Activated CD4-positive, alpha-beta T cell treated with anti-CD3 and anti-CD28 coated beads, Interleukin-2, amount 10 ng/mL, durations not matched to agents 7 days and 5 days (primary cell): ENCODE data around the gene ACACB. TPM values are rescaled to one million over a fixed set of nuclear protein-coding genes. Genes with fewer than 3 reads are reported as not detected.

Experiments
- CTCF ChIA-PET: fragments of 350-600 bp; sonication (Branson Sonifier 250); formaldehyde crosslinking; loops from one replicate; lab custom pipeline; 2021; ENCODE audit warnings: antibody characterized with exemption; lab: Charles Lee
- POLR2A ChIA-PET: fragments of 350-600 bp; sonication (Branson Sonifier 250); formaldehyde crosslinking; loops from one replicate; lab custom pipeline; 2021; ENCODE audit warnings: antibody characterized with exemption; lab: Charles Lee
- DNase-seq: peaks from one replicate; pipeline ENCODE4 v3.0.0-alpha.2; 2020
- H3K27ac Mint-ChIP-seq: one replicate; pipeline ENCODE4 v1.8.0; 2021; ENCODE audit warnings: mild to moderate bottlenecking, moderate library complexity, mixed read lengths
- H3K27me3 Mint-ChIP-seq: one replicate; pipeline ENCODE4 v1.8.0; 2021; ENCODE audit warnings: mixed read lengths
- H3K36me3 Mint-ChIP-seq: one replicate; pipeline ENCODE4 v1.8.0; 2021; ENCODE audit warnings: low read depth, mixed read lengths
- H3K4me1 Mint-ChIP-seq: one replicate; pipeline ENCODE4 v1.8.0; 2021; ENCODE audit warnings: mixed read lengths
- H3K4me3 Mint-ChIP-seq: one replicate; pipeline ENCODE4 v1.8.0; 2021; ENCODE audit warnings: mild to moderate bottlenecking, moderate library complexity, mixed read lengths
- H3K9me3 Mint-ChIP-seq: one replicate; pipeline ENCODE4 v1.8.0; 2021; ENCODE audit warnings: mixed read lengths
- total RNA-seq, 2 experiments: library from RNA; stranded (reverse); gene quantifications; one replicate each; pipeline ENCODE4 v1.2.3, GENCODE V29; 2021

The ACACB gene
- total RNA-seq, 2 experiments from 2014 or later = 10.3 to 13.3 TPM

DNA sequence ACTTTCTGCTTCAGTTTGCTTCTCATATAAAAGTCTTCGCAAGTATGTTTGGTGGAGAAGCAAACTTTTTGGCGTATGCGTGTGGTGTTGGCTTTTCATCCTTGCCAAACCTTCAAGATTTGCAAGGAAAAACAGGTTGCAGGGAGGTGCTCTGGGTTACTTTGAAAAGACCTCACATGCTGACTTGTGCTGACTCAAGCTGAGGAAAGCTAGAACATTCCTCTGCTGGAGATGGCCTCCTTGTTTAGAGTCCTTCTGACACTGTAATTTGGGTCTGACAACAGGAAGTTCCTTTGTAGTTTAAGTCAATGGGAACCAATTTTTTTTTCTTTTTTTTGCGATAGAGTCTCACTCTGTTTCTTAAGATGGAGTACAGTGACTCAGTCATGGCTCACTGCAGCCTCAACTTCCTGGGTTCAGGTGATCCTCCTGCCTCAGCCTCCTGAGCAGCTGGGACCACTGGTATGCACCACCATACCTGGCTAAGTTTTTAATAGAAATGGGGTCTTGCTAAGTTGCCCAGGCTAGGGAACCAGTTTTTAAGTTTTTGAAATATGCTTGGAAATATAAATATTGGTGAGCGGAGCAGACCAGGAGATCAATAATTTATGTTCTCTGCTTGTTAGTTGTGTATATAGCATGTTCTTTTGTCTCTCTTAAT is 2.6 kb upstream of the ACACB start:
- no peak for DNase-seq
- peaks cover 6% of the 10 kb centered on the region for H3K36me3 Mint-ChIP-seq
- ChIA-PET POLR2A (no interaction called here), CTCF (interaction anchor here (0.6 to 1.3 kb wide), 2 partner anchors 13 to 612 kb away, joined by 3 to 4 read pairs; no protein-coding TSS in a partner anchor)
- H3K4me1 Mint-ChIP-seq = peaks cover 23% of the 10 kb centered on the region
- no peak overlapping the region for H3K27ac Mint-ChIP-seq
- no peak overlapping the region for H3K4me3 Mint-ChIP-seq
- H3K9me3 Mint-ChIP-seq = no peaks in the 10 kb centered on the region
- H3K27me3 Mint-ChIP-seq = no peaks in the 10 kb centered on the region

DNA sequence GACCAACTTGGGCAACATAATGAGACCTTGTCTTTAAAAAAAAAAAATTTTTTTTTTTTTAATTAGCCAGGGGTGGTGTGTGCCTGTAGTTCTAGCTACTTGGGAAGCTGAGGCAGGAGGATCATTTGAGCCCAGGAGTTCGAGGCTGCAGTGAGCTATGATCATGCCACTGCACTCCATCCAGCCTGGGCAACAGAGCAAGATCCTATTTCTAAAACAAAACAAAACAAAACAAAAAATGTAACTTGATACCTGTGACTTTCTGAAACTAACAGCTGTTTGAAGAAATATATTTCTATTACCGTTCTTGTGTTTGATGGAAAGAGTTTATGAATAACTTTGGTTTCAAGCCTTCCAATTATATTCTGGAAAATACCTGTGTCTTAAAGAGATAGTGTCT is 1.7 kb upstream of the ACACB start:
- no peak overlapping the region for H3K4me3 Mint-ChIP-seq
- H3K36me3 Mint-ChIP-seq = peaks cover 1% of the 10 kb centered on the region
- POLR2A ChIA-PET = no interaction called here
- peaks cover 23% of the 10 kb centered on the region for H3K4me1 Mint-ChIP-seq
- no peaks in the 10 kb centered on the region for H3K27me3 Mint-ChIP-seq
- no peak overlapping the region for H3K27ac Mint-ChIP-seq
- no peaks in the 10 kb centered on the region for H3K9me3 Mint-ChIP-seq
- CTCF ChIA-PET = interaction anchor here (0.5 to 1.4 kb wide), 5 partner anchors 14 to 586 kb away, joined by 3 to 4 read pairs (median 3); partner anchors contain the start of gene ALKBH2
- DNase-seq = no peak

DNA sequence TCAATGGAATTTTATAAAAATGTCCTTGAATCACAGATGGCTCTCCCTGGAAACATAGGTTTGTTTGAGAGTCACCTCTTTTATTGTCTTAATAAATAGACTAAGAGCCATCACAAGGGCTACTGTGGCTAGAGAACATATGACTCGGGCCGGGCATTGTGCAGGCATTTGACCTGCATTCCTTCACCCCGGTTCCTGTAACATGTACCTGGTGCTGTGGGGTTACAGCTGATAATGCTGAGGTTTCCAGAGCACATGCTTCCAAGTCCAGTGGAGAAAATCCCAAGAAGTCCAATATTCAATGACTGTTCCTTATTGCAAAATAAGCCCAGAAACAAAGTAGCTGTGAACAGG is 1.0 kb upstream of the ACACB start:
- ChIA-PET POLR2A (no interaction called here), CTCF (interaction anchor here (1.4 kb wide), 1 partner anchor 22 kb away, joined by 3 read pairs; the partner anchor contains the start of gene ALKBH2)
- peaks cover 22% of the 10 kb centered on the region for H3K4me1 Mint-ChIP-seq
- no peak overlapping the region for H3K4me3 Mint-ChIP-seq
- DNase-seq = no peak
- H3K27me3 Mint-ChIP-seq = no peaks in the 10 kb centered on the region
- H3K27ac Mint-ChIP-seq = no peak overlapping the region
- H3K36me3 Mint-ChIP-seq = no peaks in the 10 kb centered on the region
- no peaks in the 10 kb centered on the region for H3K9me3 Mint-ChIP-seq

DNA sequence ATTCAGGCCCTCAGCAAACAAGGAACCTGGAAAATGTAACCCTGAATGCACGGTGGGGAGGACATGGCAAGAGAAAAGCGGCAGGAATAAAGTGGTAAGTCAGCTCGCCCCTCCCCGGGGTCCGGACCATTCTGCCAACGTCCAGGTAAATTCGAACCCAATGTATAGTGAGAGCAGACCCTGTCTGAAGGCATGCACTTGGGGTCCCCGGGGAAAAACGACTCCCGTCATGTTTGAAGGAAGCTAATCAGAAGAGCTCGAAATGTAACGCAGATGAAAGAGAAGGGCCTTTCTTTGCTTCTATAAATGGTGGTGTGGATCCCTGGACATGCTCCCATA is 193 bp downstream of the ACACB start:
- H3K4me3 Mint-ChIP-seq = no peak overlapping the region
- H3K4me1 Mint-ChIP-seq = peaks cover 15% of the 10 kb centered on the region
- no peaks in the 10 kb centered on the region for H3K36me3 Mint-ChIP-seq
- H3K27ac Mint-ChIP-seq = no peak overlapping the region
- CTCF ChIA-PET = no interaction called here
- H3K27me3 Mint-ChIP-seq = no peaks in the 10 kb centered on the region
- no peaks in the 10 kb centered on the region for H3K9me3 Mint-ChIP-seq
- DNase-seq = no peak
- POLR2A ChIA-PET = no interaction called here

- Mint-ChIP-seq H3K27me3 (no peaks in the 10 kb centered on the region), H3K36me3 (no peaks in the 10 kb centered on the region), H3K9me3 (no peaks in the 10 kb centered on the region), H3K4me1 (peaks cover 6% of the 10 kb centered on the region), H3K4me3 (no peak overlapping the region), H3K27ac (no peak overlapping the region)
- no peak for DNase-seq
- ChIA-PET POLR2A (no interaction called here), CTCF (interaction anchor here (1.1 to 1.7 kb wide), 3 partner anchors 8 to 265 kb away, joined by 3 to 9 read pairs (median 3); partner anchors contain the start of gene ALKBH2)
Measured at GRCh38 chr12:109120095-109120494, 3.7 kb downstream of the ACACB start.

- no peak for DNase-seq
- H3K4me1 Mint-ChIP-seq = peaks cover 4% of the 10 kb centered on the region
- no peak overlapping the region for H3K4me3 Mint-ChIP-seq
- ChIA-PET POLR2A (no interaction called here), CTCF (interaction anchor here (1.1 to 1.7 kb wide), 3 partner anchors 9 to 265 kb away, joined by 3 to 9 read pairs (median 3); partner anchors contain the start of gene ALKBH2)
- H3K9me3 Mint-ChIP-seq = no peaks in the 10 kb centered on the region
- H3K36me3 Mint-ChIP-seq = no peaks in the 10 kb centered on the region
- H3K27ac Mint-ChIP-seq = no peak overlapping the region
- no peaks in the 10 kb centered on the region for H3K27me3 Mint-ChIP-seq
Measured at GRCh38 chr12:109120557-109120956, 4.2 kb downstream of the ACACB start.

DNA sequence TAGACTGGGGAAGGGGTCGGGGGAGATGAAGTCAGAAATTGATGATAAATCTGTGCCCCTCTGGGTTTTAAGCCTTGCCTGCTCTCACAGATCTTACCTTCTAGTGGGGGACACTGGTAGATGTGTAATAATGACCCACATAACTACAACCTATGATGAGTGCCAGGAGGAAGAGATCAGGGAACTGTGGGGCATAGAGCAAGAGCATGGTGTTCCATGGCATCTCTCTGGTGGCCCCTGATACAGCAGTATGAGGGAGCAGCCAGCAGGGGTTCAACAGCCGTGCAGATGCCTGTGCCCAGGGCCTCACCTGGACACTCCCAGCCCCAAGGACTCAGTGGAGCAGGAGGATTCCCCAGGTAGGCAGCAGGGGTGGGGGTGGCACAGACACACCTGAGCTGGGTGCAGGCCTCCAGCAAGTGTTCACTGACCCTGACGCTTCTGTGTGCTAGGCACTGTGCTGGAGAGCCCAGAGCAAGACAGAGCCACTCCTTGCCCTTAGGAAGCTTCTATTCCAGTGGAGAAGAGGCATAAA is 5.0 kb downstream of the ACACB start:
- ChIA-PET POLR2A (no interaction called here), CTCF (no interaction called here)
- H3K27me3 Mint-ChIP-seq = no peaks in the 10 kb centered on the region
- no peak overlapping the region for H3K4me3 Mint-ChIP-seq
- no peaks in the 10 kb centered on the region for H3K36me3 Mint-ChIP-seq
- H3K4me1 Mint-ChIP-seq = no peaks in the 10 kb centered on the region
- DNase-seq = no peak
- H3K27ac Mint-ChIP-seq = no peak overlapping the region
- no peaks in the 10 kb centered on the region for H3K9me3 Mint-ChIP-seq

- Mint-ChIP-seq H3K36me3 (no peaks in the 10 kb centered on the region), H3K9me3 (no peaks in the 10 kb centered on the region), H3K4me3 (no peak overlapping the region), H3K27me3 (no peaks in the 10 kb centered on the region), H3K4me1 (no peaks in the 10 kb centered on the region), H3K27ac (no peak overlapping the region)
- CTCF ChIA-PET = interaction anchor here (1.0 to 1.4 kb wide), 2 partner anchors 14 to 29 kb away, joined by 3 to 4 read pairs; no protein-coding TSS in a partner anchor
- POLR2A ChIA-PET = no interaction called here
- no peak for DNase-seq
Measured at GRCh38 chr12:109124878-109125648, 8.7 kb downstream of the ACACB start.

GRCh38 chr12:109125791-109126190 is 9.4 kb downstream of the ACACB start:
- H3K9me3 Mint-ChIP-seq = no peaks in the 10 kb centered on the region
- no peak overlapping the region for H3K27ac Mint-ChIP-seq
- ChIA-PET POLR2A (no interaction called here), CTCF (interaction anchor here (1.3 to 1.4 kb wide), 2 partner anchors 14 kb away, joined by 3 to 4 read pairs; no protein-coding TSS in a partner anchor)
- H3K4me3 Mint-ChIP-seq = no peak overlapping the region
- no peaks in the 10 kb centered on the region for H3K27me3 Mint-ChIP-seq
- no peak for DNase-seq
- no peaks in the 10 kb centered on the region for H3K36me3 Mint-ChIP-seq
- H3K4me1 Mint-ChIP-seq = no peaks in the 10 kb centered on the region

DNA sequence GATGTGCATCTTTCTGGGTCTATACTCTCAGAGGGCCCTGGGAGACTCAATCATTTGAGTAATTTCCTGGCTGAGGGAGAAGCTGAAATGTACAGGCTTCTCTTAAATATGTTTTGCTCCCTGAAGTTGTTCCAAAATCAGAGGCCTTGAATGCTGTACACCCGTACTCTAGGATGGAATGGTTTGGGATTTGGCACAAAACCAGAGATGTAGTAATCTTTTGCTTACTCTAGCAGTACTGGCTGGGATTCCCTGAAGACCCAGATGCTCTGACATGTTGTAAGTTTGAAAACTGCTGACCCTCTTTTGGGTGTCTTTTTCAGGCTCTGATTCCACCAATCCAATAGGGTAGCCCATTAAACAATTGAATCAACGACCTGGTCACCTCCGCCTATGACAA is 10.4 kb downstream of the ACACB start:
- Mint-ChIP-seq H3K4me3 (no peak overlapping the region), H3K27me3 (no peaks in the 10 kb centered on the region), H3K27ac (no peak overlapping the region), H3K36me3 (no peaks in the 10 kb centered on the region), H3K9me3 (no peaks in the 10 kb centered on the region), H3K4me1 (no peaks in the 10 kb centered on the region)
- no peak for DNase-seq
- POLR2A ChIA-PET = no interaction called here
- CTCF ChIA-PET = interaction anchor here (0.5 to 1.3 kb wide), 2 partner anchors 15 to 301 kb away, joined by 3 read pairs; no protein-coding TSS in a partner anchor

DNA sequence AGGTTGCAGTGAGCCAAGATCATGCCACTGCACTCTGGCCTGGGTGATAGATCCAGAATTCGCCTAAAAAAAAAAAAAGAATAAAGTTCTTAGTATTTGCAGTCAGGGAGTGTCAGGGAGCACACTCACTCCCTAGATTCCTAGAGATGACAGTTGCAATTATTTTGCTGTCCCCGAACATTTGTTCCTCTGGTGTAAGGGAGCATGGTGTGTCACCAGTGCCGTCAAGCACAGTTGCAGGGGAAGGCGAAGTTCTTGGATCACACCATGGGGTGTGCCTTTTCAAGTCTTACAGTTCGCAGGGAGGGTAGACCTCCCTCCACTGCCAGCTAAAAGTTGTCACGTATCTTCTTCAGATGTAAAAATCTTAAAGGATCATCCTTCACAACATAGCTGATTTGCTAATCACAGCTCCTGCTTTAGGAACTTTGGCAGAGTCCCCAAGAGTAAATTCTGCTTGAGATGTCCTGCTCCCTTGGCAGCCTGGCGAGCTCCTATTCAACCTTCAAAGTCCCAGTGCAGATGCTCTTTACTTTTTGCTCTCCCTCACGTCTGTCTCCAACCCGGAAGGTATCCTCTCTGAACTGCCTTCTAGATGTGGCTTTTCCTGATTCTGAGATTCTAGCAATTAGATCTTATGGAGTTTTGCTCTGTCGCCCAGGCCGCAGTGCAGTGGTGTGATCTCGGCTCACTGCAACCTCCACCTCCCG is 11.3 kb downstream of the ACACB start:
- ChIA-PET CTCF (interaction anchor here (0.5 to 0.9 kb wide), 3 partner anchors 15 to 300 kb away, joined by 3 to 4 read pairs (median 3); no protein-coding TSS in a partner anchor), POLR2A (no interaction called here)
- H3K9me3 Mint-ChIP-seq = no peaks in the 10 kb centered on the region

DNA sequence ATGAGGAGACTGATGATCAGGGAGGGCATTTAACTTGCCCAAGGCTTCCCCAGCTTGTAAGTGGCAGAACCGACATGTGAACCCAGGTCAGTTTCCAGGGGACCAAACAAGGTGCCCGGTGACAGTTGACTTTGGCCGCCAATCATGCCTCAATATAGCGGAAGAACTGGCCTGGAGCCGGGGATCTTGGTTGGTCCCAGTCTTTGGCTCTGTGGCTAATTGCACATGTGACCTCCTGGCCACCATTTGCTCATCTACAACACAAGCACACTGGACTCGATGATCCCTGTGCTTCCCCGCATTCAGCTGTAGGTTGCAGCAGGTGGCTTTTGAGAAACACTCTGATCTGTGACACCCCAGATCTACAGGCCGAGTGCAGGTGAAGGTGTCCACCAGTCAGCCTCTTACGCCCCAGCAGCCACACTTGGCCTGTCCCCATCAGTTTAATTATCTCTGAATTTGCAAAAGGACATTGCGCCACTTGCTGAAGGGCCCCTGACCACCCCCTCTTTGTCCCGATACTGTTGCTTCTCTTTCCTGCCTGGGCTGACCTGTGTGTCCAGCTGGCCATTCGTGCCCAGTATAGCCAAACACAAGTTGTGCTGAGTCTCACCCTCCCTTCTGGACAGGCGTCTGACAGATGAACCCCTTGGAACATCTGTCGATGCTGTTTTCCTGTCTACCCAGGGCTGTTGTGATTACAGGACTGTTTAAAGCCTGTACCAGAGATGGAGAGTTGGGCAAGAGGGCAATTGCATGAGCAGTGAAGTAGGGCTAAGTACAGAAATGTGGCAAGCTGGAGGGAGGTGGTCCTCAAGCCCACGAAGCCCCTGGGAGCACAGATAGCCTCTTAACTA is 14.1 kb downstream of the ACACB start:
- CTCF ChIA-PET = interaction anchor here (0.5 to 0.8 kb wide), 2 partner anchors 11 to 21 kb away, joined by 3 read pairs; no protein-coding TSS in a partner anchor
- POLR2A ChIA-PET = no interaction called here
- Mint-ChIP-seq H3K4me1 (no peaks in the 10 kb centered on the region), H3K9me3 (no peaks in the 10 kb centered on the region), H3K27ac (no peak overlapping the region), H3K36me3 (peaks cover 1% of the 10 kb centered on the region), H3K4me3 (no peak overlapping the region), H3K27me3 (peaks cover 5% of the 10 kb centered on the region)
- DNase-seq = no peak

More for the DNA sequence above, 11.3 kb downstream of the ACACB start:
- Mint-ChIP-seq H3K4me1 (no peaks in the 10 kb centered on the region), H3K27me3 (no peaks in the 10 kb centered on the region), H3K4me3 (no peak overlapping the region), H3K27ac (no peak overlapping the region), H3K36me3 (no peaks in the 10 kb centered on the region)
- no peak for DNase-seq
